K562 (cell line): ENCODE results near the gene MCAM. TPM values are rescaled to one million over a fixed set of nuclear protein-coding genes. Genes with fewer than 3 reads are reported as not detected.

Experiments
- ARID1B ChIP-seq: fragments of 450-650 bp; IDR thresholded peaks from 2 replicates; pipeline ENCODE4 v1.6.1; 2016; ENCODE audit warnings: antibody characterized with exemption, mild to moderate bottlenecking, inconsistent platforms
- ARNT ChIP-seq, 2 experiments: fragments of 450-650 bp; IDR thresholded peaks; 2 replicates each; pipeline ENCODE4 v1.6.1; 2016; ENCODE audit warnings: mild to moderate bottlenecking in 1 of 2
- CEBPG ChIP-seq, 3 experiments: fragments of 200-800 bp in 1 of 3; sonication (Bioruptor generic) in 1 of 3; sonication (generic) in 1 of 3; formaldehyde crosslinking in 1 of 3; IDR thresholded peaks in 2 of 3; conservative IDR thresholded peaks in 1 of 3; 2 replicates each; pipeline versions ENCODE4 v1.6.1 to v1.8.0; 2016 to 2022; ENCODE audit warnings: missing compliant biosample characterization in 2 of 3, missing genetic modification characterization in 2 of 3, mild to moderate bottlenecking in 1 of 3, missing genetic modification reagents in 1 of 3
- ESRRA ChIP-seq: fragments of 450-650 bp; IDR thresholded peaks from 2 replicates; pipeline ENCODE4 v1.6.1; 2014; ENCODE audit warnings: low read depth, mild to moderate bottlenecking, moderate library complexity, borderline replicate concordance
- ETV5 ChIP-seq: sonication (generic); formaldehyde crosslinking; IDR thresholded peaks from 2 replicates; pipeline ENCODE4 v1.4.0; 2020; ENCODE audit warnings: low read depth, mild to moderate bottlenecking, missing genetic modification reagents
- FOXA3 ChIP-seq, 2 experiments: fragments of 450-650 bp in 1 of 2; sonication (generic) in 1 of 2; formaldehyde crosslinking; IDR thresholded peaks in 1 of 2; conservative IDR thresholded peaks in 1 of 2; 2 replicates each; pipeline versions ENCODE4 v1.4.0 to v1.8.0; 2020 to 2022; ENCODE audit warnings: mild to moderate bottlenecking in 2 of 2, missing genetic modification reagents in 1 of 2
- HNRNPL ChIP-seq: fragments of 200-400 bp; formaldehyde crosslinking; IDR thresholded peaks from 2 replicates; pipeline ENCODE4 v1.6.1; 2017; ENCODE audit warnings: low read depth, mild to moderate bottlenecking, low read length
- NUFIP1 ChIP-seq: fragments of 450-650 bp; IDR thresholded peaks from 2 replicates; pipeline ENCODE4 v1.6.1; 2018; ENCODE audit not compliant: partially characterized antibody
- POLR2H ChIP-seq: IDR thresholded peaks from 2 replicates; pipeline ENCODE4 v1.6.1; 2016; ENCODE audit warnings: missing genetic modification characterization, low read depth, mild to moderate bottlenecking, control low read depth, missing compliant biosample characterization, moderate library complexity
- PRPF4 ChIP-seq: fragments of 200-400 bp; formaldehyde crosslinking; IDR thresholded peaks from one replicate; pipeline ENCODE4 v1.6.1; 2017; ENCODE audit warnings: low read length, low read depth, mild to moderate bottlenecking; ENCODE audit not compliant: insufficient read depth, poor library complexity, severe bottlenecking
- RBM25 ChIP-seq: fragments of 200-400 bp; formaldehyde crosslinking; IDR thresholded peaks from 2 replicates; pipeline ENCODE4 v1.6.1; 2018; ENCODE audit warnings: low read length, low read depth, moderate library complexity; ENCODE audit not compliant: severe bottlenecking
- TGIF2 ChIP-seq: sonication (generic); formaldehyde crosslinking; IDR thresholded peaks from 2 replicates; pipeline ENCODE4 v1.8.1; 2022; ENCODE audit warnings: mild to moderate bottlenecking, missing genetic modification reagents, moderate library complexity
- polyA plus RNA-seq, 8 experiments: library from polyadenylated mRNA; depleted of rRNA in 4 of 8; stranded (reverse) in 5 of 8; unstranded in 3 of 8; fragments of >200 nt; fragmentation: Nextera tagmentation in 2 of 8; fragmentation: Illumina TruSeq in 1 of 8; extraction: Ambion mirVana in 2 of 8; extraction: Trizol in 1 of 8; gene quantifications; 2 replicates each; pipeline versions ENCODE4 v1.2.1 to v1.2.3, GENCODE V29; 2011 to 2014; ENCODE audit warnings: inconsistent platforms in 1 of 8, missing spikeins in 1 of 8
- total RNA-seq, 7 experiments: library from RNA; depleted of rRNA in 6 of 7; stranded (reverse); fragments of >200 nt in 6 of 7; fragmentation: Illumina TruSeq in 2 of 7; extraction: Trizol in 2 of 7; gene quantifications; 2 replicates each; pipeline versions ENCODE4 v1.2.1 to v1.2.3, GENCODE V29; 2011 to 2021; ENCODE audit warnings: low replicate concordance in 1 of 7
- TF ChIP-seq, protein P1 (sequence below), 3 experiments: IDR thresholded peaks in 2 of 3; conservative IDR thresholded peaks in 1 of 3; 2 replicates each; pipeline ENCODE4 v1.5.1; 2011 to 2012; ENCODE audit warnings: low read length in 3 of 3, mild to moderate bottlenecking in 3 of 3, control low read depth in 2 of 3, improper control_type of control experiment in 1 of 3, inconsistent platforms in 1 of 3, low read depth in 1 of 3, mixed read lengths in 1 of 3, moderate library complexity in 1 of 3; ENCODE audit not compliant: insufficient read depth in 2 of 3
- TF ChIP-seq, protein P2 (sequence below): fragments of 450-650 bp; IDR thresholded peaks from 2 replicates; pipeline ENCODE4 v1.6.1; 2018; ENCODE audit not compliant: partially characterized antibody
- TF ChIP-seq, protein P3 (sequence below): fragments of 450-650 bp; formaldehyde crosslinking; IDR thresholded peaks from 2 replicates; pipeline ENCODE4 v1.4.0; 2020; ENCODE audit warnings: mild to moderate bottlenecking
- TF ChIP-seq, protein P4 (sequence below): sonication (generic); formaldehyde crosslinking; IDR thresholded peaks from 2 replicates; pipeline ENCODE4 v1.8.1; 2023; ENCODE audit warnings: mild to moderate bottlenecking, missing genetic modification reagents

Gene MCAM
- total and polyA plus RNA-seq, 9 of the 15 experiments (the other 6 are each of a cell fraction or from before 2014, with no cell fraction given) = 14.7 to 118 (median 53.6) TPM

DNA sequence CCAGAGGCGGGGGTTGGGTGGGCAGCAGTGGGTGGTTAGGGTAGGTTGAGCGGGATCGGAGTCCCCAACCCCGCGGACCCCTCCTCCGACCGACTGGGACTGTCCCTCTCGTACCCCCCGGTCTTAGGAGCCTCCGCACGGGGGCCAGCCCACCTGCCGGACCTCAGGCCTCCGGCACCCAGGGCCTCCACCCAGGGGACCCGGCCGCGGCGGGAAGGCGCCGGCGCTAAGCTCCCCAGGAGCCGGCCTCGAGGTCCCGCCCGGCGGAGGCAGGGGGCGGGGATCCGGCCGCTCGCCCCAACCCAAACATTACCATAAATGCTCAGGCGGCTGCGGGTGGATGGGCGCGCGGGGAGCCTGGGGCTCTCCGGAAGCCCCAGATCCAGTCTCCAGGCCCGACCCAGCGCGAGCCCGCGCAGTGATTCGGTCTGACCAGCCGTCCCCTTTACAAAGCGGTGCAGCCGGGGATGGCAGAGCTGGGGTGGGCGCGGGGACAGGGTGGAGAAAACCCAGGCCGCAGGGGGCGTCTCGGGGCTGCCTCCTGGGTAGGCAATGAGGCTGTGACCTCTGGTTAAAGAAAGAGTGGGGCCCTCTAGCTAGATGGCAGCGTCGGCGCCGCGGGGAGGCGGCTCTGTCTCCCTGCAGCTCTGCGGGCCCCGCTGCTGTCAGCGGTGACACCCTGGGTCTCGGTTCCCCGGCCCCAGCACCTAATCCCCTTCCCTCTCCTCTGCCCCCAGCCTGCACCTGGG is 4.0 kb upstream of the MCAM start (continued):
- TF ChIP-seq ARID1B (no peak), HNRNPL (no peak; the same call in 1 of the 2 replicates), POLR2H (tag) (peak; percentile 82), ESRRA (peak; percentile 29; the same call in 1 of the 2 replicates), TGIF2 (CRISPR knock-in tag) (no peak; the same call in 1 of the 2 replicates), NUFIP1 (no peak), PRPF4 (no peak), FOXA3 (CRISPR knock-in tag; conservative IDR thresholded peaks at IDR 0.05 in 1 of 2, IDR thresholded peaks at IDR 0.05 in 1 of 2) (no peak), ARNT (IDR thresholded peaks at IDR 0.05) (no peak), CEBPG (CRISPR knock-in tag; IDR thresholded peaks at IDR 0.05) (no peak), CEBPG (tag; conservative IDR thresholded peaks at IDR 0.05 in 1 of 2, IDR thresholded peaks at IDR 0.05 in 1 of 2) (no peak), RBM25 (no peak), ETV5 (CRISPR knock-in tag) (0 out of 2 replicates have a peak, but pooled peaks have one; percentile 35)
- TF ChIP-seq, protein P1, sequence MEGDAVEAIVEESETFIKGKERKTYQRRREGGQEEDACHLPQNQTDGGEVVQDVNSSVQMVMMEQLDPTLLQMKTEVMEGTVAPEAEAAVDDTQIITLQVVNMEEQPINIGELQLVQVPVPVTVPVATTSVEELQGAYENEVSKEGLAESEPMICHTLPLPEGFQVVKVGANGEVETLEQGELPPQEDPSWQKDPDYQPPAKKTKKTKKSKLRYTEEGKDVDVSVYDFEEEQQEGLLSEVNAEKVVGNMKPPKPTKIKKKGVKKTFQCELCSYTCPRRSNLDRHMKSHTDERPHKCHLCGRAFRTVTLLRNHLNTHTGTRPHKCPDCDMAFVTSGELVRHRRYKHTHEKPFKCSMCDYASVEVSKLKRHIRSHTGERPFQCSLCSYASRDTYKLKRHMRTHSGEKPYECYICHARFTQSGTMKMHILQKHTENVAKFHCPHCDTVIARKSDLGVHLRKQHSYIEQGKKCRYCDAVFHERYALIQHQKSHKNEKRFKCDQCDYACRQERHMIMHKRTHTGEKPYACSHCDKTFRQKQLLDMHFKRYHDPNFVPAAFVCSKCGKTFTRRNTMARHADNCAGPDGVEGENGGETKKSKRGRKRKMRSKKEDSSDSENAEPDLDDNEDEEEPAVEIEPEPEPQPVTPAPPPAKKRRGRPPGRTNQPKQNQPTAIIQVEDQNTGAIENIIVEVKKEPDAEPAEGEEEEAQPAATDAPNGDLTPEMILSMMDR (IDR thresholded peaks at IDR 0.05 in 2 of 3, conservative IDR thresholded peaks at IDR 0.05 in 1 of 3; ENCODE audit: insufficient read depth in 2 of 3, low read depth in 1 of 3, low read length in 3 of 3) = peak in 1 of 3 experiments; percentile 46; a peak in 3 of 6 replicates
- TF ChIP-seq, protein P2, sequence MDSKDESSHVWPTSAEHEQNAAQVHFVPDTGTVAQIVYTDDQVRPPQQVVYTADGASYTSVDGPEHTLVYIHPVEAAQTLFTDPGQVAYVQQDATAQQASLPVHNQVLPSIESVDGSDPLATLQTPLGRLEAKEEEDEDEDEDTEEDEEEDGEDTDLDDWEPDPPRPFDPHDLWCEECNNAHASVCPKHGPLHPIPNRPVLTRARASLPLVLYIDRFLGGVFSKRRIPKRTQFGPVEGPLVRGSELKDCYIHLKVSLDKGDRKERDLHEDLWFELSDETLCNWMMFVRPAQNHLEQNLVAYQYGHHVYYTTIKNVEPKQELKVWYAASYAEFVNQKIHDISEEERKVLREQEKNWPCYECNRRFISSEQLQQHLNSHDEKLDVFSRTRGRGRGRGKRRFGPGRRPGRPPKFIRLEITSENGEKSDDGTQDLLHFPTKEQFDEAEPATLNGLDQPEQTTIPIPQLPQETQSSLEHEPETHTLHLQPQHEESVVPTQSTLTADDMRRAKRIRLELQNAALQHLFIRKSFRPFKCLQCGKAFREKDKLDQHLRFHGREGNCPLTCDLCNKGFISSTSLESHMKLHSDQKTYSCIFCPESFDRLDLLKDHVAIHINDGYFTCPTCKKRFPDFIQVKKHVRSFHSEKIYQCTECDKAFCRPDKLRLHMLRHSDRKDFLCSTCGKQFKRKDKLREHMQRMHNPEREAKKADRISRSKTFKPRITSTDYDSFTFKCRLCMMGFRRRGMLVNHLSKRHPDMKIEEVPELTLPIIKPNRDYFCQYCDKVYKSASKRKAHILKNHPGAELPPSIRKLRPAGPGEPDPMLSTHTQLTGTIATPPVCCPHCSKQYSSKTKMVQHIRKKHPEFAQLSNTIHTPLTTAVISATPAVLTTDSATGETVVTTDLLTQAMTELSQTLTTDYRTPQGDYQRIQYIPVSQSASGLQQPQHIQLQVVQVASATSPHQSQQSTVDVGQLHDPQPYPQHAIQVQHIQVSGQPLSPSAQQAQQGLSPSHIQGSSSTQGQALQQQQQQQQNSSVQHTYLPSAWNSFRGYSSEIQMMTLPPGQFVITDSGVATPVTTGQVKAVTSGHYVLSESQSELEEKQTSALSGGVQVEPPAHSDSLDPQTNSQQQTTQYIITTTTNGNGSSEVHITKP = no peak
- TF ChIP-seq, protein P3, sequence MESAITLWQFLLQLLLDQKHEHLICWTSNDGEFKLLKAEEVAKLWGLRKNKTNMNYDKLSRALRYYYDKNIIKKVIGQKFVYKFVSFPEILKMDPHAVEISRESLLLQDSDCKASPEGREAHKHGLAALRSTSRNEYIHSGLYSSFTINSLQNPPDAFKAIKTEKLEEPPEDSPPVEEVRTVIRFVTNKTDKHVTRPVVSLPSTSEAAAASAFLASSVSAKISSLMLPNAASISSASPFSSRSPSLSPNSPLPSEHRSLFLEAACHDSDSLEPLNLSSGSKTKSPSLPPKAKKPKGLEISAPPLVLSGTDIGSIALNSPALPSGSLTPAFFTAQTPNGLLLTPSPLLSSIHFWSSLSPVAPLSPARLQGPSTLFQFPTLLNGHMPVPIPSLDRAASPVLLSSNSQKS = no peak
- TF ChIP-seq, protein P4, sequence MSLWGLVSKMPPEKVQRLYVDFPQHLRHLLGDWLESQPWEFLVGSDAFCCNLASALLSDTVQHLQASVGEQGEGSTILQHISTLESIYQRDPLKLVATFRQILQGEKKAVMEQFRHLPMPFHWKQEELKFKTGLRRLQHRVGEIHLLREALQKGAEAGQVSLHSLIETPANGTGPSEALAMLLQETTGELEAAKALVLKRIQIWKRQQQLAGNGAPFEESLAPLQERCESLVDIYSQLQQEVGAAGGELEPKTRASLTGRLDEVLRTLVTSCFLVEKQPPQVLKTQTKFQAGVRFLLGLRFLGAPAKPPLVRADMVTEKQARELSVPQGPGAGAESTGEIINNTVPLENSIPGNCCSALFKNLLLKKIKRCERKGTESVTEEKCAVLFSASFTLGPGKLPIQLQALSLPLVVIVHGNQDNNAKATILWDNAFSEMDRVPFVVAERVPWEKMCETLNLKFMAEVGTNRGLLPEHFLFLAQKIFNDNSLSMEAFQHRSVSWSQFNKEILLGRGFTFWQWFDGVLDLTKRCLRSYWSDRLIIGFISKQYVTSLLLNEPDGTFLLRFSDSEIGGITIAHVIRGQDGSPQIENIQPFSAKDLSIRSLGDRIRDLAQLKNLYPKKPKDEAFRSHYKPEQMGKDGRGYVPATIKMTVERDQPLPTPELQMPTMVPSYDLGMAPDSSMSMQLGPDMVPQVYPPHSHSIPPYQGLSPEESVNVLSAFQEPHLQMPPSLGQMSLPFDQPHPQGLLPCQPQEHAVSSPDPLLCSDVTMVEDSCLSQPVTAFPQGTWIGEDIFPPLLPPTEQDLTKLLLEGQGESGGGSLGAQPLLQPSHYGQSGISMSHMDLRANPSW = no peak
